Measurements from ENCODE around the gene GJC2. TPM values are rescaled to one million over a fixed set of nuclear protein-coding genes. Genes with fewer than 3 reads are reported as not detected.

GJC2 gene
- total RNA-seq, 2 donors from 2014 or later, result 0.16 to 0.86 TPM

DNA sequence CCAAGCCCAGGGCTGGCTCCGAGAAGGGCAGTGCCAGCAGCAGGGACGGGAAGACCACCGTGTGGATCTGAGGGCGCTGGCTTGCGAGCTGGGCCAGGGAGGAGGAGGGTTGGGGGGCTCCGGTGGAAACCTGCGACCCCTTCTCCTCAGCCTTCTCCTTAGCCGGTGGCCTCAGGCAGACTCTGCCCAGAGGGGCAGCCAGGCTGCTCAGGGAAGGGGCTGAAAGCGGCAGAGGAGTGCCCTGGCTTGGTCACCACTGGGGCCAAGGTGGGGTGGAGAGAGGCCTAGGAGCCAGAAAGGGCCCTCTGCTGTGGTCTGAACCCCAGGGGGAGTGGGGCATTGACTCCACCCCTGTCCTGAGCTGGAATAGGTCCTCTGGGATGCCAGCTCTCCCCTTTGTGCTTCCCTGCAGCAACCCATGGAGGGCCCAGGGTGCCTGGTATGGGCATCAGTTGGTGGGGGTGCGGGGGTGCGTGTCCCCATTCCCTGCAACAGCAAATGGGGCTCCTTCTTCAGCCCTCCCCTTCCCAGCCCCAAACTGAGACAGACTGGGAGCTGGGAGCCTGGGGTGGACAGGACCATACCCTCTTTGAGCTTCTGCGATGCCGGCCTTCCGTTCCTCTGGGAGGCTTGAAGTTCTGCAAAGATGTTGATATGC lies 9.4 kb downstream of the GJC2 start:
- Mint-ChIP-seq H3K27ac (no peak overlapping the region), H3K36me3 (no peaks in the 10 kb centered on the region), H3K9me3 (no peaks in the 10 kb centered on the region)
- ATAC-seq (no peak), DNase-seq (ENCODE audit: low spot score in 2 of 2) (no peak)

DNA sequence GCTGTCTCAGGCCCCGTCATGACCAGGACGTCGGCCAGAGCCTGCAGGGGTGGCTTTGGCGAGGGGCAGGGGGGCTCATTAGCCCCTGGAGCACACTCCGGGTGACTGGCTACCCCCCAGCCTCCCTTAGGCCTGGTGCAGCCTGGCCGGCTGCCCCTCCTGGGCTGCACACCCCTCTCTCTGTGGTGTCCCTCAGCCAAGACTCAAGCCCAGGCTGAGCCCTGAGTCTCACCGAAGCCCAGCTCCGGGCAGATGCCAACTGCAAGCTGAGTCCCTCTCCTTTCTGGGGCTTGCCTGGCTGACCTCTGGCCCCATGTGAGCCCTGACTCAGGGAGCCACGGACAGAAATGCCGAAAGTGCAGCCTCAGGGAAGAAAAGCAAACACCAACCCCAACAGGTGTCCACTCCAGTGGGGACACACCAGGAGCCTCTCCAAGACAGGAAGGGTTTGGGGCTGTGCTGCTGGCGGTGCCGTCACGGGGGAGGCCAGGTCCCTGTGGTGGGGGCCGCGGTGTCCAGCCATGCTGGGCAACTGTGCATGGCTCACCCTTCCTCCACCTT lies 10.6 kb downstream of the GJC2 start:
- Mint-ChIP-seq H3K27ac (no peak overlapping the region), H3K9me3 (no peaks in the 10 kb centered on the region), H3K36me3 (peaks cover 0 to 4% of the 10 kb centered on the region in 2 donors)
- no peak for DNase-seq (ENCODE audit: low spot score in 2 of 2)
- no peak for ATAC-seq

DNA sequence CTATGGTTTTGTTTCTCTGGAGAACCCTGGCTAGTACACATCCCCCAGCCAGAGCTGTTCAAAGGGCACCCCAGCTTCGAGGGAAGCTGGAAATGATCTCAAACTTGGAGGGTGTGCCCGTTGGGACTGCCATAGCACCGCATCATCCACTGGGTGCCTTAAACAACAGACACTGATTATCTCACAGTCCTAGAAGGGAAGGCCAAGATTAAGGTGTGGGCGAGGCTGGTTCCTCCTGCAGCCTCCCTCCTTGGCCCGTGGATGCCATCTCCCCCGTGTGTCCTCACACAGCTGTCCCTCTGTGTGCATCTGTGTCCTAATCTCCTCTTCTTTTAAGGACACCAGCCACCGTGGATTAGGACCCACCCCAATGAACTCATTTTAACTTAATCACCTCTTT lies 11.6 kb downstream of the GJC2 start:
- ATAC-seq (no peak), DNase-seq (ENCODE audit: low spot score in 2 of 2) (no peak)
- Mint-ChIP-seq H3K9me3 (no peaks in the 10 kb centered on the region), H3K27ac (peak overlapping the region in 1 of 2 donors; percentile 29), H3K36me3 (peaks cover 0 to 4% of the 10 kb centered on the region in 2 donors)

DNA sequence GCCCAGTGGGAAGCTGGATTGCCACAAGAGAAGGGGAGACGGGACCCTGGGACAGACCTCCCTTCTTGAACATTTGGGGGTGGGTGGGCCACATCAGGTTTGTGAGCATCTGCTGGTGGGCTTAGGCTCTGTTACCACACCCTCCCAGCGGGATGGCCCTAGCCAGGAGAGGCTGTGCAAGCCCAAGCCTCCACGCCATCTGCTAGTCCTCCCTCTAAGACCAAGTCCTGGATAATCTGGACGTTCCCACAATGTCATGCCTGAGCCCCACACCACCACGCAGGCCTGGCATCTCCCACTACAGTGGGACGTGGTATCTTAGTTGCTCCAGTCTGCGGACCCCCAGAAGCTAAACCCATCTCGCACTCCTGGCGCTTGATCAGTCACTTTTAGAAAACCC lies 12.1 kb downstream of the GJC2 start:
- peaks cover 0 to 4% of the 10 kb centered on the region in 2 donors for H3K36me3 Mint-ChIP-seq
- DNase-seq (ENCODE audit: low spot score in 2 of 2) (no peak), ATAC-seq (no peak)
- H3K27ac Mint-ChIP-seq, result peak overlapping the region; percentile 56 to 74
- H3K9me3 Mint-ChIP-seq, result no peaks in the 10 kb centered on the region

DNA sequence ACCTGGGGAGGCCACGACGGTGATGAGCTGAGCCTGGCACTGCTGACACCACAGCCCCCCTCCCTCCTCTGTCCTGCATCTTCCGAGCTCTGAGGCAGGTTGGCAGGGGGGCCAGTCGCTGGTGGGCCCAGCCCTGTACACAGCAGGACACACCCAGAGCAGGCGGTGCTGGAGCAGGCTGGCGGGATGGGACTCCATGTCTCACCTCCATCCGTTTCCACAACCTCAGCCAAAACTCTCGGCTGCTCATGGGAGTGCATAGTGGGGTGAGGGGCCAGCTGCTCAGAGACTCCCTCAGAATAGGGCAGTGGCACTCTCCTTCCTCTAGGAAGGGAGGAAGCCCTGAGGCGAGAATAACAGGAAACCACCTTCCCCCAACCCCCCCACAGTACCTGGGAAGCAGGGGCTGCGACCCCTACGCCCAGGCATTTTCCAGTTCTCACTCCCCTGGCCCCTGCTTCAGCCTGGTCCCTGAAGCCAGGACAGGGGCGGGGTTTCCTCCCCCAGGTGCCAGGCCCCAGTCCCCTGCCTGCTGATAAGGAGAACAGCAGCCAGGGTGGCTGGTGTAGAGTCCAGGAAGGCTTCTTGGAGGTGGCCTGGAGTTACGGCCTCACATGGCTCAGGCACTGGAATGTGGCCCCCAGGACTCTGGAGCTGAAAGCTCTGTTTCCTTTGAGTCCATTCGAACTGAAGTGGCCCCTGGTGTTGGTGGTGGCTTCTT lies 12.7 kb downstream of the GJC2 start:
- Mint-ChIP-seq H3K27ac (peak overlapping the region; percentile 56 to 74), H3K36me3 (peaks cover 0 to 4% of the 10 kb centered on the region in 2 donors), H3K9me3 (no peaks in the 10 kb centered on the region)
- ATAC-seq, result no peak
- no peak for DNase-seq (ENCODE audit: low spot score in 2 of 2)

DNA sequence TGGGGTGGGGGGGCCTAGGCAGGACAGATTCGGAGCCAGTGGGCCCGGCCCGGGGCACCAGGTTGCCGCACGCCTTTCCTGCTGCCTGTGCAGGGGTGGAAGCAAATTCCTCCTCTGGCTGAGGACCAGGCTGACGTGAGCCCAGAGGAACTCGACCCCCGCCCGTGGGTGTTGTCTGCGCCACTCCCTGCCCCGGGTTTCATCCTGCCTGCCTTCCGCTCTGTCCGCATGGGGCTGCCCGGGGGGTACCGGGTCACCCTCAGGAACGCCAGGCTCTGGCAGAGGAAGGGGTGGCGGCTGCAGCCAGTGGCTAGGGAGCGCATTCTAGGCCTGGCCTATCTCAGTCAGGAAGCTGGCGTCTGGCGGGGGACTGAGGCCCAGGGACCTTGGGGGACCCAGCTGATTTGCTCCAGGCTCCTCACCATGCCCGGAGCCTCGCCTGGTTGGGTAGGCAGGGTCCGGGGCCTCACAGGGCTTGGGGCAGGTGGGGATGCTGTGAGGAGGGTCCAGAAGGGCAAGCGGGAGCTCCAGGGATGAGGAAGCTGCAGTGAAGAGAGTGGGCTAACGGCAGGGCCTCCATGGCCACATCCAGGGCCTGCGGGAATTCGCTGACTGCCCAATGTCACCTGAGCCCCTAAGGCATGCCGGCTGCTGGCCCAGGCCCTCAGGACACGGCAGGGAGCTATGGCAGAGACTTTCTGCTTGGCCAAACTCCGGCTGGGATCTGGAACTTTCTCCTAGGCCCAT lies 13.4 kb downstream of the GJC2 start:
- H3K27ac Mint-ChIP-seq, result peak overlapping the region; percentile 14 to 56
- DNase-seq (ENCODE audit: low spot score in 2 of 2) (no peak), ATAC-seq (no peak)
- H3K9me3 Mint-ChIP-seq, result no peaks in the 10 kb centered on the region
- peaks cover 0 to 4% of the 10 kb centered on the region in 2 donors for H3K36me3 Mint-ChIP-seq

DNA sequence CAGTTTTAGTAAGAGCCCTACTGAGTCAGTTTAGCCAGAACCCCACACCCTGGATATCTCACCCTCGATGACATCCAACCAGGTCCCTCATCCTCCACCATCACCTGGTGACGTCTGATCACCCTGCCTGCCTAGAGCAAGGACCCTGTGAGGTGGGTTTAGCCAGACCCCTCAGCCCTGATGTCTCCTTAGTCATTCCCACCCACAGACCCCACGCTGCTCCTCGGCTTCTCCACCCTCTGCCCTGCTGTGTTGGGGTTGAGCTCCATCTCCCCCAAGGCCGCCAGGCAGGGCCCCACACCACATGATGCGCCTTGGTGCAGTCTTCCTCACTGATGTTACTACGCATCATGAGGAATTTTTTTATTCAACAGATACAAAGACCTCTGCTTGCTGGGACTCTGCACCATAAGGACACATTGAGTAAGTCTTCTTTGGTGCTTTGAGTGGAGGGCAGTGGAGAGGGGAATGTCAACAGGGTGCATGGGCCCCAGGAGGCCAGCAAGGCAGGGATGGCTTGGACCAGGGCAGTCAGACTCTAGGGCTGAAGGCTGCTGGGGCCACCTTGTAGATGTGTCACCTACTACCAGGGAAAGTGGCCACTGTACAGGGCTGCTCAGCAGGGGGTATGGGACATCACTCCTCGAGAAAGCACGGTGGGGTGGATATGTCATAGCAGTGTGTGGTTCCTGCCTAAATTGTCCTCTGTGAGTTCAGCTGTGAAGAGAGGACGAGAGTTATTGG lies 14.2 kb downstream of the GJC2 start:
- H3K36me3 Mint-ChIP-seq, result peaks cover 0 to 4% of the 10 kb centered on the region in 2 donors
- no peak for ATAC-seq

DNA sequence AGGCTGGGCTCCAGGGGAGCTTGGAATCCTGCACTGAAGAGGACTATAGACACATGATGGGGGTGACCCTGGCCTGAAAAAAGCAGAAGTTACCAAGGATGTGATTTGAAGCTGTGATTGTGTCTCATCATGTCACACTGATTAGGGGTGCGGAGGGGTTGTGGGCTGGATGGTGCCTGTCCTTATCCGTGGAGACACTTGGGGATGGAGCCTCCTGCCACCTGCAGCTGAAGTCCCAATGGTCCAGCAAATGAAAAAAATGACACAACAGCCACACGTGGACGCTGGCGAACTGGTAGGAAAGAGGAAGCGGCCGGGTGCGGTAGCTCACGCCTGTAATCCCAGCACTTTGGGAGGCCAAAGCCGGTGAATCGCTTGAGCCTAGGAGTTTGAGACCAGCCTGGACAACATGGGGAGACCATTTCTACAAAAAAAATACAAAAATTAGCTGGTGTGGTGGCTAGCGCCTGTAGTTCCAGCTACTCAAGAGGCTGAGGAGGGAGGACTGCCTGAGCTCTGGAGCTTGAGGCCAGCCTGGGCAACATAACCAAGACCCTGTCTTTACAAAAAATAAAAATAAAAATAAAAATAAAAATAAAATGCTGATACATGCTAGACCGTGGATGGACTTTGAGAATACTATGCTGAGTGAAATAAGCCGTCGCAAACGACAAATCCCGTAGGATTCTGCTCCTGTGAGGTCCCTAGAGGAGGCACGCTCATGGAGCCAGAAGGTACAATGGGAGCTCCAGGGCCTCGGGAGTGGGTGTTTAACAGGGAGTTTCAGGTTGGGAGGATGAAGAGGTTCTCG lies 15.0 kb downstream of the GJC2 start:
- H3K9me3 Mint-ChIP-seq, result no peaks in the 10 kb centered on the region
- peaks cover 0 to 4% of the 10 kb centered on the region in 2 donors for H3K36me3 Mint-ChIP-seq
- H3K27ac Mint-ChIP-seq, result peak overlapping the region; percentile 85 to 94
- ATAC-seq (no peak), DNase-seq (ENCODE audit: low spot score in 2 of 2) (no peak)

More for the DNA sequence above, 14.2 kb downstream of the GJC2 start:
- H3K27ac Mint-ChIP-seq, result peak overlapping the region; percentile 60 to 85
- H3K9me3 Mint-ChIP-seq, result no peaks in the 10 kb centered on the region
- no peak for DNase-seq (ENCODE audit: low spot score in 2 of 2)

DNA sequence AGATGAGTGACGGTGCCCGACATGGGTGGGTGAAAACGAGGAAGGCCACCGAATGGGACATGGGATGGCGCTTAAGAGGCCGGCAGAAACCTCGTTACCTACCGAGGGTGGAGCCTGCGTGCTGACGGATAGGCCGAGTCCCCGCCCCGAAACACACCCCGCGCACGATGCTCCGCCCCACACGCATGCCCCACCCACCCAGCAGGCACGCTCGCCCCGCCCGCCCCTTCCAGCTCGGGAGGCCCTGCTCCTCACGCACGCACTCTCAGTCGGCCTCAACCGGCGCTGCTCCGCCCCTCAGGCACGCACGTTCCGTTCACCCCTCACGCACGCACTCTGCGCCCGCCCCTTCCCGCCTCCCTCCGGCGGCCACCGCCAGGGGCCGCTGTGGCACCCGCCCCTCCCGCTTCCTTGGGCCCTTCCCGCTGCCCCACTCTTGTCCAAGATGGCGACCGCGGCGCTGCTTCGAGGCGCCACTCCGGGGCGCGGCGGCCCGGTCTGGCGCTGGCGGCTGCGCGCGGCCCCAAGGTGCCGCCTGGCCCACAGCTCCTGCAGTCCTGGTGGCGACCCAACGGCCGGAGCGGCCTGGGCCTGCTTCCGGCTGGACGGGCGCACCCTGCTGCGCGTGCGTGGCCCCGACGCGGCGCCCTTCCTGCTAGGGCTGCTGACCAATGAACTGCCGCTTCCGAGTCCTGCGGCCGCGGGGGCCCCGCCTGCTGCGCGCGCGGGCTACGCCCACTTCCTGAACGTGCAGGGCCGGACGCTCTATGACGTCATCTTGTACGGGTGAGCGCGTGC lies 15.8 kb downstream of the GJC2 start, which contains the start of gene IBA57:
TSS of gene IBA57 (plus strand) at position 433 of the 798 bp plus-strand sequence. CDS start at position 446, 13 bp downstream.
- H3K36me3 Mint-ChIP-seq, result peaks cover 0 to 4% of the 10 kb centered on the region in 2 donors
- peak; percentile 99 to 100 for DNase-seq (ENCODE audit: low spot score in 2 of 2)
- no peaks in the 10 kb centered on the region for H3K9me3 Mint-ChIP-seq
- peak; percentile 86 to 90 for ATAC-seq
- peak within 1 kb of the TSS; percentile 85 to 94 for H3K27ac Mint-ChIP-seq

DNA sequence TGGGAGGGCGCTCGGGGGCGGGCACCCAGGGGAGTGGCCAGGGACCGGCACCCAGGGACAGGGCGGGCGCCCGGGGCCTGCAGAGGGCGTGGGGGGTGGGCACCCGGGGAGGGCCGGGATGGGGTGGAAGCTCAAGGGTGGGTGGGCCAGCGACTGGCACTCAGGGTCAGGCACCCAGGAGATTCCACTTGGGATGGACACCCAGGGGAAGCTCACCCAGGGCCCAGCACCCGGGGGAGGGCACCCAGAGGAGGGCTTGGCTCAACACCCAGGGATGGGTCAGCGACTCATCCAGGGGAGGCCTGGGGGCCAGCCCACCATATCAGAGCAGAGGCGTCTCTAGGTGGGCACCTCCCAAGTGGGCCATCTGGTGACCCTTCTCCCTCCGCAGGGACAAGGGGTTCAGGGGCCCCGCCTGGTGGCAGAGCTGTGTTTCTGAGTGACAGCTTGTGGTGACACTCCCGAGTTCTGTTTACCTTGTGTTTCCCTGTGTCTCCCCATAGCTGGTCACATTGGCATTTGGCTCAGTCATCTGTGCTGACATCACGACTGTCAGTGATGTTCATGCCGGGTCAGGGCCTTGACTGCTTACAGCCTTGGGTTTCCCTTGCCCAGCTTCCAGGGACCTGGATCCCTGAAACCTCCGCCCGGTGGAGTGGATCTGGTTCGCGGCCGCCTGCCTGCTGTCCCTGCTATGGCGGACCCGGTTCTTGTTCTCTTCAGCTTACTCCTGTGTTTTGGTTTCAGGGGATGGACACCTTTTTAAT lies 16.6 kb downstream of the GJC2 start:
- ATAC-seq (peak; percentile 7 to 21), DNase-seq (ENCODE audit: low spot score in 2 of 2) (peak in 1 of 2 donors; percentile 58)
- H3K9me3 Mint-ChIP-seq, result no peaks in the 10 kb centered on the region
- H3K36me3 Mint-ChIP-seq, result peaks cover 0 to 4% of the 10 kb centered on the region in 2 donors
- peak overlapping the region; percentile 85 to 90 for H3K27ac Mint-ChIP-seq

DNA sequence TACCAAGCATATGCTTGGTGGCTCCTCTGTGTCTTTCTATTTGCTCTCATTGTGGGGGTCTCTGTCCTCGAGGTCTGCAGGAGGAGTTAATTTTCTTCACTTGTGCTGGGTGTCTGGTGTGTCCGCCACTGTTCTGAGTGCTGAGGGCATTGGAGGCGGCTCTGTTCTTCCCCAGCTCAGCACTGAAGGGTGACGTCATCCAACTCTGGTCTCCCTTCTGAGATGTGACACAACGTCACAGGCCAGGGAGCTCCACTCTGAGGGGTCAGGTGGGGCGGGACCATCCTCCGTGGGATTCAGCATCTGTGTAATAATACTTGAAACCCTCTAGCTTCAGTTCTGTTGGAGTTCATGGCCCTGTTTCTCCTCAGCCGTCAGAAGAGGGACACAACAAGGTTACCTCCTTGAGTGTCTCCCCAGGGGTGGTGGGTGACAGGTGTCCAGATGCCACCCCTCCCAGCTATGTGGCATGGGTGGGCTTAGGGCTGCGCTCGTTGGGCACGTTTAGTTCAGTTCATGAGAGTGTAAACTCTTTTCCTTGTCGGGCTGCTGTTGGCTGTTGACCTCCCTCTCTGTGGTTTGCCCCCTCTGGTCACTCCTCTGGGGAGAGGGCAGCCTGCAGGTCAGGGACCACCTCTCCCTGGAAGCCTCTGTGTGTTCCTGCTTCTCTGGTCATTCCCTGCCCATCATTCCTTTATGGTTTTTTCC lies 19.0 kb downstream of the GJC2 start:
- H3K9me3 Mint-ChIP-seq, result no peaks in the 10 kb centered on the region
- peak overlapping the region in 1 of 2 donors; percentile 54 for H3K27ac Mint-ChIP-seq
- ATAC-seq, result no peak
- no peak for DNase-seq (ENCODE audit: low spot score in 2 of 2)
- peaks cover 0 to 4% of the 10 kb centered on the region in 2 donors for H3K36me3 Mint-ChIP-seq

DNA sequence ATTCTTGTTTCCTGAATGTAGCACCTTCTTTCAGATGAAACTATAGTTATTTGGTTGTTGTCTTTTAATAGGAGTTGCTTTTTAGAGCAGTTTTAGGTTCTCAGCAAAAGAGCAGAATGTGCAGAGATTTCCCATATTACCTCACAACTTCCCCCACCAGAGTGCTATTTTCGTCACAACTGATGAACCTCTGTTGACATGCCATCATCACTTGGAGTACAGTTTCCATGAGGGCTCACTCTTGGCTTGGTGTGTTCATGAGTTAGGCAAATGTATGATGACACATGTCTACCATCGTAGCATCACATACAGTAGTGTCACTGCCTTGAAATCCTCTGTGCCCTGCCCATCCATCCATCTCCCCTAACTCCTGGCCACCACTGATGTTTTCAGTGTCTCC lies 19.6 kb downstream of the GJC2 start:
- H3K36me3 Mint-ChIP-seq, result peaks cover 0 to 4% of the 10 kb centered on the region in 2 donors
- H3K27ac Mint-ChIP-seq, result peak overlapping the region in 1 of 2 donors; percentile 54
- ATAC-seq (no peak), DNase-seq (ENCODE audit: low spot score in 2 of 2) (no peak)
- no peaks in the 10 kb centered on the region for H3K9me3 Mint-ChIP-seq

DNA sequence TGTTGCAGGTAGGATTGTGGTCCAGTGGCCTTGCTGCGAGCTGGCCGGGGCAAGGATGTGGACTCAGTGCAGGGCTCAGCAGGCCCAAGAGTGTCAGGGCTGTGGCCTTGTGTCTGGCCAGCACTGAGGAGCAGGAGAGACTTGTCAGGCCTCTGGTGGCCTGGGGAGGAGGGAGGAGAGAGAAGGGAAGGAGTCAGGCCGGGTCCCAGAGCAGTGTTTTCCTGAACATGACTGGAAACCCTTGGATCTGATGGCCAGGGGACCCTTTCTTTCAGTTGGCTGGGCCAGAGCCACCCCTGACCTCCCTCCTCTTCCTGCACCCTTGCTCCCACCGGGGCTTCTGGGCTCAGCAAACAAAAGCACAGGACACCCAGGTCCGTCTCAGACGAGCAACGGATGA lies 20.9 kb downstream of the GJC2 start:
- ATAC-seq, result no peak
- DNase-seq (ENCODE audit: low spot score in 2 of 2), result no peak
- Mint-ChIP-seq H3K9me3 (no peaks in the 10 kb centered on the region), H3K36me3 (no peaks in the 10 kb centered on the region), H3K27ac (peak overlapping the region; percentile 54 to 70)

Measured in activated naive CD4-positive, alpha-beta T cell treated with anti-CD3 and anti-CD28 coated beads, Interleukin-2, amount 50 U/mL, for 72 hours (primary cell).